GM10847 (cell line): ENCODE data around the gene RAI1.
A peak's percentile ranks its signal among the peaks of the same experiment; 100 is the strongest.

Source experiments
- POLR2A ChIP-seq: IDR thresholded peaks from 2 replicates; pipeline ENCODE4 v1.6.1; 2011; ENCODE audit not compliant: insufficient read length; ENCODE audit errors: extremely low read depth

The RAI1 gene

GRCh38 chr17:17757391-17757791 is 76.1 kb downstream of the RAI1 start:
- no peak for TF ChIP-seq POLR2A

GRCh38 chr17:17757956-17758845 is 76.9 kb downstream of the RAI1 start:
- no peak for TF ChIP-seq POLR2A

GRCh38 chr17:17758941-17759563 is 77.8 kb downstream of the RAI1 start:
- TF ChIP-seq POLR2A: no peak

- no peak for TF ChIP-seq POLR2A
Measured at GRCh38 chr17:17760350-17760749, 79.1 kb downstream of the RAI1 start.

- TF ChIP-seq POLR2A: no peak
Measured at GRCh38 chr17:17760872-17761550, 79.8 kb downstream of the RAI1 start.

GRCh38 chr17:17761894-17762743 is 80.9 kb downstream of the RAI1 start:
- no peak for TF ChIP-seq POLR2A

GRCh38 chr17:17762744-17763105 is 81.5 kb downstream of the RAI1 start:
- no peak for TF ChIP-seq POLR2A

GRCh38 chr17:17763136-17763535 is 81.9 kb downstream of the RAI1 start:
- TF ChIP-seq POLR2A: no peak

GRCh38 chr17:17763734-17764133 is 82.5 kb downstream of the RAI1 start:
- no peak for TF ChIP-seq POLR2A

GRCh38 chr17:17765359-17766076 is 84.3 kb downstream of the RAI1 start:
- no peak for TF ChIP-seq POLR2A

- peak; percentile 42 for TF ChIP-seq POLR2A
Measured at GRCh38 chr17:17766077-17766743, 85.0 kb downstream of the RAI1 start.

GRCh38 chr17:17766744-17767120 is 85.5 kb downstream of the RAI1 start:
- no peak for TF ChIP-seq POLR2A

GRCh38 chr17:17767154-17767869 is 86.1 kb downstream of the RAI1 start:
- no peak for TF ChIP-seq POLR2A

- no peak for TF ChIP-seq POLR2A
Measured at GRCh38 chr17:17767887-17768418, 86.7 kb downstream of the RAI1 start.
